Suprapubic skin (tissue), 4 donors: ENCODE results near the gene DBNDD1. TPM values are rescaled to one million over a fixed set of nuclear protein-coding genes. Genes with fewer than 3 reads are reported as not detected.
A peak's percentile ranks its signal among the peaks of the same experiment; 100 is the strongest.
"Not testable (repeated sequence)": the region's sequence is repeated elsewhere in the genome, so short reads cannot be mapped to it uniquely, and the experiment has no call there.

ENCODE experiments used
- DNase-seq, 2 donors: peaks; one replicate each; pipeline ENCODE4 v3.0.0-alpha.2; 2019; ENCODE audit warnings: low spot score in 2 of 2
- H3K27ac ChIP-seq: fragments of 200-600 bp; sonication (generic); one replicate; pipeline ENCODE4 v1.5.1; 2019
- H3K27me3 ChIP-seq: fragments of 200-600 bp; sonication (generic); one replicate; pipeline ENCODE4 v1.5.1; 2019
- H3K36me3 ChIP-seq: fragments of 200-600 bp; sonication (generic); one replicate; pipeline ENCODE4 v1.5.1; 2019
- H3K4me1 ChIP-seq: fragments of 200-600 bp; sonication (generic); one replicate; pipeline ENCODE4 v1.5.1; 2019
- H3K4me3 ChIP-seq: fragments of 200-600 bp; sonication (generic); one replicate; pipeline ENCODE4 v1.5.1; 2019; ENCODE audit warnings: mild to moderate bottlenecking
- H3K9me3 ChIP-seq: fragments of 200-600 bp; sonication (generic); one replicate; pipeline ENCODE4 v1.5.1; 2019
- CTCF ChIP-seq, 2 donors: fragments of 200-600 bp in 1 of 2; fragments of 450-650 bp in 1 of 2; sonication (generic) in 1 of 2; IDR thresholded peaks; one replicate each; pipeline ENCODE4 v1.5.1; 2016 to 2019; ENCODE audit warnings: antibody characterized with exemption in 2 of 2, mild to moderate bottlenecking in 1 of 2, moderate library complexity in 1 of 2
- EP300 ChIP-seq: sonication (generic); formaldehyde crosslinking; IDR thresholded peaks from one replicate; pipeline ENCODE4 v1.6.1; 2017; ENCODE audit warnings: antibody characterized with exemption
- POLR2A ChIP-seq, 2 donors: fragments of 450-650 bp; IDR thresholded peaks; one replicate each; pipeline ENCODE4 v1.6.1; 2017; ENCODE audit warnings: antibody characterized with exemption in 2 of 2, mild to moderate bottlenecking in 2 of 2, moderate library complexity in 2 of 2
- POLR2AphosphoS5 ChIP-seq, 3 donors: sonication (generic); formaldehyde crosslinking; IDR thresholded peaks; one replicate each; pipeline ENCODE4 v1.6.1; 2017; ENCODE audit warnings: antibody characterized with exemption in 3 of 3
- WGBS: methylation state at CpG from one replicate; pipeline ENCODE4 v1.1.5; 2018; 5-methylcytosine and 5-hydroxymethylcytosine counted together
- total RNA-seq, 4 donors: library from RNA; depleted of rRNA; stranded (reverse); fragments of >200 nt; gene quantifications; one replicate each; pipeline ENCODE4 v1.1.0, GENCODE V29; 2016

DBNDD1 gene
- total RNA-seq, 4 donors from 2014 or later, result 1.2 to 7.5 (median 4.5) TPM

GRCh38 chr16:90010676-90011507, 8.4 kb downstream of the DBNDD1 start:
- Histone ChIP-seq H3K4me1 (no peaks in the 10 kb centered on the region), H3K27me3 (no peaks in the 10 kb centered on the region), H3K9me3 (no peaks in the 10 kb centered on the region), H3K36me3 (no peaks in the 10 kb centered on the region), H3K4me3 (no peak overlapping the region), H3K27ac (no peak overlapping the region)
- DNase-seq, result no peak
- WGBS, result 81% methylated on average over 9 of the region's 22 CpGs
- TF ChIP-seq POLR2A (IDR thresholded peaks at IDR 0.05) (no peak), CTCF (IDR thresholded peaks at IDR 0.05) (no peak), EP300 (no peak), POLR2AphosphoS5 (IDR thresholded peaks at IDR 0.05) (no peak)

- no peaks in the 10 kb centered on the region for H3K9me3 ChIP-seq
- H3K4me1 ChIP-seq, result no peaks in the 10 kb centered on the region
- WGBS, result 94% methylated on average over 5 of the region's 22 CpGs
- H3K27me3 ChIP-seq, result no peaks in the 10 kb centered on the region
- H3K4me3 ChIP-seq, result no peak overlapping the region
- TF ChIP-seq EP300, result no peak
- no peak for TF ChIP-seq CTCF (IDR thresholded peaks at IDR 0.05)
- TF ChIP-seq POLR2A (IDR thresholded peaks at IDR 0.05), result no peak
- TF ChIP-seq POLR2AphosphoS5 (IDR thresholded peaks at IDR 0.05), result no peak
- H3K36me3 ChIP-seq, result no peaks in the 10 kb centered on the region
- H3K27ac ChIP-seq, result no peak overlapping the region
- DNase-seq, result peak in 1 of 2 donors; percentile 79
These were observed 9.9 kb downstream of the DBNDD1 start for GRCh38 chr16:90009172-90009899.

GRCh38 chr16:90008708-90009145, 10.5 kb downstream of the DBNDD1 start:
- DNase-seq, result peak in 1 of 2 donors; percentile 73
- Histone ChIP-seq H3K4me1 (no peaks in the 10 kb centered on the region), H3K9me3 (no peaks in the 10 kb centered on the region), H3K36me3 (no peaks in the 10 kb centered on the region), H3K27ac (no peak overlapping the region), H3K4me3 (no peak overlapping the region), H3K27me3 (no peaks in the 10 kb centered on the region)
- TF ChIP-seq POLR2A (IDR thresholded peaks at IDR 0.05), result no peak
- TF ChIP-seq EP300, result no peak
- no peak for TF ChIP-seq CTCF (IDR thresholded peaks at IDR 0.05)
- TF ChIP-seq POLR2AphosphoS5 (IDR thresholded peaks at IDR 0.05), result no peak
- no CpG with 5 or more reads among the region's 13 CpGs for WGBS

DNA sequence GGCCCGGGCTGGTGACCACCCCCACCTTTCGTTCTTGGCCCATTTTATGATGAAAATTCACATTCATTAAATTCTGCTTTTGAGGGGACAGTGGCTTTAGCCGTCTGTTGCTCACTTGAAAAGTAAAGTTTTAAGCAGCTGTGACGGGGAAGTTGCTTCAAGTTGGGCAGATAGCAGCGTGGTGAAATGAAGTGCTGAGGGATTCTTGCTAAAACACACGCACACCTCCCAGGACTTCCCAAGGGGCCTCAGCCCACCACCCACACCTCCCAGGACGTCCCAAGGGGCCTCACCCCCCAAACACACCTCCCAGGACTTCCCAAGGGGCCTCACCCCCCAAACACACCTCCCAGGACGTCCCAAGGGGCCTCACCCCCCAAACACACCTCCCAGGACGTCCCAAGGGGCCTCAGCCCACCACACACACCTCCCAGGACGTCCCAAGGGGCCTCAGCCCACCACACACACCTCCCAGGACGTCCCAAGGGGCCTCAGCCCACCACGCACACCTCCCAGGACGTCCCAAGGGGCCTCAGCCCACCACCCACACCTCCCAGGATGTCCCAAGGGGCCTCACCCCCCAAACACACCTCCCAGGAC, 11.5 kb downstream of the DBNDD1 start:
- not testable (repeated sequence) for H3K36me3 ChIP-seq, H3K4me1 ChIP-seq, H3K4me3 ChIP-seq, H3K27me3 ChIP-seq, H3K9me3 ChIP-seq, DNase-seq, H3K27ac ChIP-seq
- WGBS, result 77% methylated on average over 11 of the region's 13 CpGs

DNA sequence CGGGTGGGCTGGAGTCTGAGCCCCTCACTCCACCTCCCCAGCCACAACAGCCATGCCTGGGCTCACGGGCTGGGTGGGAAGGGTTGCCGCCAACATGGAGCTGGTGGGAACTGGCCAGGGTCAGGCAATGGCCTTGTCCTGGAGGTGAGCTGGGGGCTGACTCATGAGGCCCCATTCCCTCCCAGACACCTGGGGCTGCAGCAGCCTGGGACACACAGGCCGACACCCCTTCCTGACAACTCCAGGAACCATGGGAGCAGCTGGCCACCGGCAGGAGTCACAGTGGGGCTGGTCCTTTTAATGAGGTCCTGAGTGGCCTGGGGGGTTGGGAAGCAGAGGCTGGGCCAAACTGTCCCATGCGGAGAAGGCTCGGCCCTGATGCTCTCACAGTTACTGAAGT, 12.2 kb downstream of the DBNDD1 start:
- Histone ChIP-seq H3K27ac (no peak overlapping the region), H3K4me1 (no peaks in the 10 kb centered on the region), H3K4me3 (no peak overlapping the region), H3K36me3 (no peaks in the 10 kb centered on the region), H3K27me3 (no peaks in the 10 kb centered on the region), H3K9me3 (no peaks in the 10 kb centered on the region)
- no CpG with 5 or more reads among the region's 7 CpGs for WGBS
- TF ChIP-seq POLR2A (IDR thresholded peaks at IDR 0.05), result no peak
- TF ChIP-seq POLR2AphosphoS5 (IDR thresholded peaks at IDR 0.05), result no peak
- TF ChIP-seq EP300, result no peak
- TF ChIP-seq CTCF (IDR thresholded peaks at IDR 0.05), result no peak
- DNase-seq, result peak in 1 of 2 donors; percentile 65
